Fibroblast of the aortic adventitia (primary cell): ENCODE data around the gene GRB2. TPM values are rescaled to one million over a fixed set of nuclear protein-coding genes. Genes with fewer than 3 reads are reported as not detected.
"Not testable (repeated sequence)": the region's sequence is repeated elsewhere in the genome, so short reads cannot be mapped to it uniquely, and the experiment has no call there.

Source experiments
- DNase-seq: peaks from one replicate; pipeline ENCODE4 v3.0.0-alpha.2; 2010; ENCODE audit warnings: low read depth
- H3K4me3 ChIP-seq: 2 replicates; pipeline ENCODE4 v1.5.1; 2011; ENCODE audit warnings: low read depth, mild to moderate bottlenecking, control low read depth, low read length, moderate library complexity
- CTCF ChIP-seq: IDR thresholded peaks from 2 replicates; pipeline ENCODE4 v1.5.1; 2011; ENCODE audit warnings: mild to moderate bottlenecking, low read length, control low read depth, inconsistent platforms; ENCODE audit not compliant: insufficient read depth
- total RNA-seq: library from RNA; depleted of rRNA; stranded (reverse); fragments of >200 nt; gene quantifications from 2 replicates; pipeline ENCODE4 v1.2.3, GENCODE V29; 2012; ENCODE audit warnings: low replicate concordance

GRB2 gene
- 54.3 and 57.6 TPM in 2 replicates for total RNA-seq

DNA sequence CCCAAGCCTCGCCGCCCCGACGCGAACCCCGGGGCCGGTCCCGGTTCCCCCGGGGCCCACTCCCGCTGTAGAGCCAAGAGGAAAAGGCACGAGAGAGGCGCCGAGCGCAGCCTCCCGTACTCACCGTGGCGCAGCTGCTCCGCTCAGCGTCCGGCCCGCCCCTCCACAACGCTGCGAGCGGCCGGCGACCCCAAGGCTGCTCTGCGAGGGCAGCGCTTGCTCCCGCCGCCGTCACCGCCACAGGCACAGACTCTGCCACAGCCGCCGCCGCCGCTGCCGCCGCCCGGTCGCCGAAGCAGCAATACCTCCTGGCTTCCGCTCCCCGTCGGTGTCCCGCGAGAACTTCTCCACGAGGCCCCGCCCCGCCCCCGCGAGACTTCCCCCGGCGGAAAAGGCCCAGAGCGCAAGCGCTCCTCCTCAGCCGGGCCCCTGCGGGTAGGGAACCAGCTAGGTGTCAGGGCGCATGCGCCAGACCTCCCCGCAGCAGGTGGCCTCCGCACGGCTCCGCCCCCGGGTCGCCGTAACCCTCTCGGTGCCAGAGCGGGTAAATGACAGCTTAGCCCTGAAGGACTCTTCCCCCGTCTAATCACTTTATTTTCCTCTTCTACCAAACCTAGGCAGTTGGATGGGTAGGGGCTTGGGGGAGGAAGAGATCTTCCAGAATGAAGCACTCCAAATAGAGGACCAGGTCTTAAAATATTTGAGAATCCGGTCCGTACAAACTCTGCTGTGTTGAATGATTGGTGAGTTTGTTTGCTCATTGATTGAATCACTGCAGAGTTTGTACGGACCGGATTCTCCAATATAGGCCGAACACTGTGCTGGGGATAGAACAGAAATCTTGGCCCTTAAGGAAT lies at the start of gene GRB2:
Gene GRB2, minus strand, starts transcription at position 314 of the 857 bp plus-strand sequence. CDS start 12,050 bp downstream, outside the sequence.
- H3K4me3 ChIP-seq: peak within 1 kb of the TSS; percentile 78
- TF ChIP-seq CTCF: no peak
- DNase-seq: peak; percentile 94

GRCh38 chr17:75454672-75455071 lies 49.2 kb upstream of the GRB2 start:
- not testable (repeated sequence) for DNase-seq, H3K4me3 ChIP-seq

GRCh38 chr17:75454193-75454592 lies 48.7 kb upstream of the GRB2 start:
- DNase-seq: no peak
- TF ChIP-seq CTCF: no peak
- no peak overlapping the region for H3K4me3 ChIP-seq

DNA sequence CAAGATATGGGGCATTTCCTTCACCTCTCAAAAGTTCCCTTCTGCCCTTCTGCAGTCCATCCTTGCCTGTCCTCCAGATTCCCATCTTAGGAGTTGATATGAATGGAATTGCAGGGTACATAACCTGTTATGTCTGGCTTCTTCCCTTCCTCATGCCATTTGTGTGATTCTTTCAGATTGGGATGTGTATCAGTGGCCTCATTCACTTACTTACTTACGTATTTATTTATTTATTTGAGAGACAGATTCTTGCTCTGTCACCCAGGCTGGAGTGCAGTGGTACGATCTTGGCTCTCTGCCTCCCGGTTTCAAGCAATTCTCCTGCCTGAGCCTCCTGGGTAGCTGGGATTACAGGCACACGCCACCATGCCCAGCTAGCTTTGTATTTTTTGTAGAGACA lies 44.8 kb upstream of the GRB2 start:
- no peak for DNase-seq
- no peak overlapping the region for H3K4me3 ChIP-seq
- no peak for TF ChIP-seq CTCF

GRCh38 chr17:75447951-75448856 lies 42.7 kb upstream of the GRB2 start:
- no peak overlapping the region for H3K4me3 ChIP-seq
- TF ChIP-seq CTCF: no peak
- peak; percentile 19 for DNase-seq

DNA sequence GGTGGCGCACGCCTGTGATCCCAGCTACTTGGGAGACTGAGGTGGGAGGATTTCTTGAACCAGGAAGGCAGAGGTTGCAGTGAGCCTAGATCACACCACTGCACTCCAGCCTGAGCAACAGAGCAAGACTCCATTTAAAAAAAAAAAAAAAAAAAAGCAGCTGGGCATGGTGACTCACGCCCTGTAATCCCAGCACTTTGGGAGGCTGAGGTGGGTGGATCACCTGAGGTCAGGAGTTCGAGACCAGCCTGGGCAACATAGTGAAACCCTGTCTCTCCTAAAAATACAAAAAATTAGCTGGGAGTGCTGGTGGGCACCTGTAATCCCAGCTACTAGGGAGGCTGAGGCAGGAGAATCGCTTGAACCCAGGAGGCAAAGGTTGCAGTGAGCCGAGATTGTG lies 40.4 kb upstream of the GRB2 start:
- H3K4me3 ChIP-seq, DNase-seq: not testable (repeated sequence)

DNA sequence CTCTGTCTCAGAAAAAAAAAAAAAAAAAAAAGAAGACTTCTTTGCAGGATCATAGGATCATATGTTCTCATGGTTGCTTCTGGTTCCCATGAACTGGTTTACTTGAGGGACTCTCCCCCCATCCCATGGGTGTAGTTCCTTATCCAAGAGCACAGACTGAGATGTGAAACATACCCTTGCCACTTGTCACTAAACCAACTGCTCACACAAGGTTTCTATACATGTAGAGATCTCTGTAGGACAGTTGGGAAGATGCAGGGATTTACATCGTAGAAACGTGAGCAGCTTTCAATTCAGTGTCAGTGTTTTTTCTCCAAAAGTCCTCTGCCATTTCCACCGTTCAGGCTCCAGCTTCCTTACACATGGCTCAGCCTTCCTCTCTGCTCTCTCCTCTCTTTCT lies 39.8 kb upstream of the GRB2 start:
- DNase-seq: no peak
- H3K4me3 ChIP-seq: no peak overlapping the region
- TF ChIP-seq CTCF: no peak
